Breast epithelium (tissue), 3 donors: ENCODE results near the gene C1QTNF5.
A peak's percentile ranks its signal among the peaks of the same experiment; 100 is the strongest.

ENCODE experiments used
- POLR2A ChIP-seq: fragments of 450-650 bp; IDR thresholded peaks from one replicate; pipeline ENCODE4 v1.6.1; 2016; ENCODE audit warnings: antibody characterized with exemption, mild to moderate bottlenecking, moderate library complexity
- POLR2AphosphoS5 ChIP-seq, 3 donors: sonication (generic); formaldehyde crosslinking; IDR thresholded peaks; one replicate each; pipeline ENCODE4 v1.6.1; 2017; ENCODE audit warnings: antibody characterized with exemption in 3 of 3
- TF ChIP-seq, protein P1 (sequence below), 3 donors: fragments of 450-650 bp; IDR thresholded peaks; one replicate each; pipeline ENCODE4 v1.5.1; 2016 to 2017; ENCODE audit warnings: antibody characterized with exemption in 3 of 3, mild to moderate bottlenecking in 3 of 3, moderate library complexity in 3 of 3

DNA sequence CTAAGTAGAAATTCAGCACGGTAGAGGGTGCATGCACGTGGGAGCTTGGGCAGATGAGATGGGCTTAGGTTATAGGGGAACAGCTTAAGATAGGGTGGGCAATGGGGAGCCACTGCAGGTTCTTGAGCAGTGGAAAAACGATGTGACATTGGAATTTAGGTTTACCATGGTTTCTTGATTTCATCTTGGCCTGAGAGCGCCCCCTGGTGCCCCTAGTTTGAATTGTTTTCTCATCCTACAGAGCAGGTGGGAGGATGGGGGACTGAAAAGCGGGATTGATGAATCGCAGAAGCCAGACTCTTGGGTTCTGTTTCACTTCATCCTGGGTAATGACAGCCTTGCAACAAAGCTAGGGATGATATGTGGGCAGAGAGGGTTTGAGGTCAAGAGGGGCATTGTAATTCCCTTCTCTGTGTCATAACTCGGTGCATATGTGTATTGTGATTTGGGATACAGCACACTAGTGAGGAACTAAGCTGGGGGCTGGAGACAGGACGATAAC lies 17.1 kb downstream of the C1QTNF5 start:
- TF ChIP-seq POLR2A (no peak), POLR2AphosphoS5 (IDR thresholded peaks at IDR 0.05) (no peak)
- TF ChIP-seq, protein P1, sequence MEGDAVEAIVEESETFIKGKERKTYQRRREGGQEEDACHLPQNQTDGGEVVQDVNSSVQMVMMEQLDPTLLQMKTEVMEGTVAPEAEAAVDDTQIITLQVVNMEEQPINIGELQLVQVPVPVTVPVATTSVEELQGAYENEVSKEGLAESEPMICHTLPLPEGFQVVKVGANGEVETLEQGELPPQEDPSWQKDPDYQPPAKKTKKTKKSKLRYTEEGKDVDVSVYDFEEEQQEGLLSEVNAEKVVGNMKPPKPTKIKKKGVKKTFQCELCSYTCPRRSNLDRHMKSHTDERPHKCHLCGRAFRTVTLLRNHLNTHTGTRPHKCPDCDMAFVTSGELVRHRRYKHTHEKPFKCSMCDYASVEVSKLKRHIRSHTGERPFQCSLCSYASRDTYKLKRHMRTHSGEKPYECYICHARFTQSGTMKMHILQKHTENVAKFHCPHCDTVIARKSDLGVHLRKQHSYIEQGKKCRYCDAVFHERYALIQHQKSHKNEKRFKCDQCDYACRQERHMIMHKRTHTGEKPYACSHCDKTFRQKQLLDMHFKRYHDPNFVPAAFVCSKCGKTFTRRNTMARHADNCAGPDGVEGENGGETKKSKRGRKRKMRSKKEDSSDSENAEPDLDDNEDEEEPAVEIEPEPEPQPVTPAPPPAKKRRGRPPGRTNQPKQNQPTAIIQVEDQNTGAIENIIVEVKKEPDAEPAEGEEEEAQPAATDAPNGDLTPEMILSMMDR (IDR thresholded peaks at IDR 0.05) = peak; percentile 31 to 66 (median 64)
